RPMI8226 (cell line): Measurements from ENCODE around the gene FCN1.
A peak's percentile ranks its signal among the peaks of the same experiment; 100 is the strongest.

Experiments
- DNase-seq: peaks from one replicate; pipeline ENCODE4 v3.0.0-alpha.2; 2015

FCN1 gene

GRCh38 chr9:134936346-134937163 lies 18.8 kb upstream of the FCN1 start:
- peak; percentile 77 for DNase-seq

GRCh38 chr9:134935701-134936345 lies 18.1 kb upstream of the FCN1 start:
- peak; percentile 33 for DNase-seq

DNA sequence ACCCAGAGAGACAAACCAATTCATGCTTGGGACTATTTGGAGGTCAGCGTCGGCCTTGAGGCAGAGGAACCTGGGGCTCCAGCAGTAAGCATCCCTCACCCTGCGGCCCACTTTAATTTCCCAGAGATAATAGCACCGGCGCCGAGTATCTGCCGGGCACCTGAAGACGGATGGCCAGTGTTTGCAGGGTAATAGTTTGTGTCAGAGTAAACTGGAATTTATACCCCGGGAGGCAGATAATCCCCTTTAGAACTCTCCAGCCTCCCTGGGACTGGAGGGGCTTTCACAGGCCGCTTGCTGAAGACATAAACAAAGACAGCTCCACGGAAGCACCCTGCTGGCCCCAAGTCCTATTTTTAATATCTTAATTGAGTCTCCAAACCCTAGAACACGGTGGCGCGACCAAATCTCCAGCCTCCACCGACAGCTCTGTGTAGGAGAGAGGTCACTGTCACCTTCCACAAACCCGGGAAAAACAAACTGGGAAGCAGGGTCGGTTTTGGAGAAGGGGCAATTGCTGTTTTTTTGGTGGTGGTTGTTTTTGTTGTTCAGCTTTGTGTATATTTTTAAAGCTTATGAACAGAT lies 17.4 kb upstream of the FCN1 start:
- no peak for DNase-seq

GRCh38 chr9:134933076-134933659 lies 15.5 kb upstream of the FCN1 start:
- DNase-seq, result no peak

DNA sequence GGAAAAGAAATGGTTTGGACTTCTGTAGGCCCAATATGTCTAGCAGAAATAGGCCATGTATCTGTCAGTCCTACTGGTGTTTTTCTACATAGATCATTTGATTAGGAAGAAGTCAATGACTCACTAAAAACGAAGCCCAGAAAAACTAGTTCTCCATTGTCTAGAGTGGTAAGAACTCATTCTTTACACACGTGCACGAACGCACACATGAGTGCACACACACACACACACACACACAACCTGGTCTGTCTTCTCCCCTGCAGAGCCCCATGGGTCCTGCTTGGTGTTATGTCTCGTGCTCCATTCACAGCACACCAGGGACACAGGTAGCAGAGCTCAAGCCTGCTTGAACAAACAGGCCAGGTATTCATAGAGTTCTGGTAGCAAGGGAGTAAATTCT lies 14.9 kb upstream of the FCN1 start:
- DNase-seq, result no peak

DNA sequence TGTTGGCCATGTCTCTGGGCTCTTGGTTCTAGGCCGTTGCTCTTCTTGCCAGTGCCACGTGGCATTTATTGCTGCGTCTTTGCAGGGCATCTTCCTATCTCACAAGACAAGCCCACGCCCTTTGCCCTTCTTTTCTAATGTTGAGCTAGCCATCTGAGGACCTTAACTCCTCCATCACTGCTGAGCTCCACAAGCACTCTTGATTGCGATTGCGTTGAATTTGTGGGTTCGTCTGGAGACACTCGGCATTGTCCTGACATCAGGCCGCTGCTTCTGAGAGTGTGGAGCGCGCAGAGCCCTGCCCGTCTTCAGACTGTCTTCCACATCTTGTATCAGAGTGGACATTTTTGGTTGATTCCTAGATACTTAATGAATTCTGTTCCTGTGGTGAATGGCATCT lies 14.5 kb upstream of the FCN1 start:
- DNase-seq, result no peak

DNA sequence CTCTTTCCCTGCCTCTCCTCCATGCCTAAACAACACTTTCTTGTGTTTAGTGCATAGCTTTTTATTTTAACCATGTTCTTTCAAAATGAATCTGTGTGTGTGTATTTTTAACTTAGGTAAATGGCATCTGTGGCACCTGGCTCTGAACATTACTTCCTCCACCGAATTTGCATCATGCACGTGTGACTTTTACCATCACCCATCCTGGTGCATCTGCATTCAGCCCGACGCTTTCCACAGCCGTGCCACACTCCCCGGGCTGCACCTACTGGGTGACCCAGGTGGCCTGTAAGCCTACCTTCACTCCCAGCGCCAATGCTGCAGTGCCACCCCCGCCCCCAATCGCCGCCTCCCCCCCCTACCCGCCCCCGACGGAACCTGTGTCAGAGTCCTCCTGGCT lies 12.7 kb upstream of the FCN1 start:
- DNase-seq, result peak; percentile 93

- peak; percentile 39 for DNase-seq
These were observed 11.8 kb upstream of the FCN1 start for GRCh38 chr9:134929193-134930158.

DNA sequence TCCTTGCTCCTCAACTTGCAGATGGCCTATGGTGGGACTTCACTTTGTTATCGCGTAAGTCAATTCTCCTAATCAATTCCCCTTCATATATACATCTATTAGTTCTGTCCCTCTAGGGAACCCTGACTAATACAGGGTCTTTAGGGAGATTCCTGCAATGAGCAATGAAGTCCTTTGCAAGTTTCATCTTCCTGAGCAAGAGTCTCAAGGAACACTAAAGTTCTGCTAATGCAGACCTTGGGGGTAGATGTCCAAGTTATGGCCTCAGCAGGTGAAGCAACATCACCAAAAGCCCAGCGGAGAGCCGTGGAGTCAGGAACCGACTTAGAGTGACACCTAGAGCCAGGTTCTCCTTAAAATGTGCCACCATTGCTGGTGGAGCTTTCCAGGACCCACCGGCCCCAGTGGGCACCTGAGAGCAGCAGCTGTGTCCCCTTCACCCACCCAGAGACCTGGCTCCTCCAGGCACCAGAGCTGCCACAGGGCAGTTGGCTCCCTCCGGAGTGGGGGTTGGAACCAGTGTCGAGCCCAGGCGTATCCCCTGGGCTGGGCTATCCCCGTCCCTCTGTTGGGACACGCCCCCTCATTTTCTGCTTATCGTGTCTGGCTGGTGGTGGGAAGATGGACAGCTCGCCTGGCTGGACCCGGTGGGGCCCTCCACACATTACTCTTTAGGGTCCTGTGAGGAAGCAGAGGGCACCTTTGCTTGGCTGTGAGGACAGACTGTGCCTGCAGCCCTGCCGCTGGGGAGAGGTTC lies 10.9 kb upstream of the FCN1 start:
- no peak for DNase-seq

GRCh38 chr9:134925011-134925511 lies 7.3 kb upstream of the FCN1 start:
- DNase-seq, result peak; percentile 21

- no peak for DNase-seq
These were observed 5.8 kb upstream of the FCN1 start for GRCh38 chr9:134923466-134923865.

DNA sequence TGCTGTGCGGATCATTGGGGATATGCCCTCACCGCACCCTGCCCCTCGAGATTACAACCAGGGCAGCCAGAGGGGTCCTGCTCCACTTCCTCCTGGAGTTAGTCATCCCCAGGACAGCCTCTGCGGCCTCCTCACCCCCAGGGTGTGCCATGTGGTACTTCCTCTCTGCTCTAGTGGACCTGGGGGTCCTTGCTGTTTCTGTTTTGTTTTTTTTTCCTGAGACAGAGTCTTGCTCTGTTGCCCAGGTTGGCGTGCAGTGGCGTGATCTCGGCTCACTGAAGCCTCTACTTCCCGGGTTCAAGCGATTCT lies 5.2 kb upstream of the FCN1 start:
- no peak for DNase-seq

- no peak for DNase-seq
These were observed 4.6 kb upstream of the FCN1 start for GRCh38 chr9:134922066-134922931.

DNA sequence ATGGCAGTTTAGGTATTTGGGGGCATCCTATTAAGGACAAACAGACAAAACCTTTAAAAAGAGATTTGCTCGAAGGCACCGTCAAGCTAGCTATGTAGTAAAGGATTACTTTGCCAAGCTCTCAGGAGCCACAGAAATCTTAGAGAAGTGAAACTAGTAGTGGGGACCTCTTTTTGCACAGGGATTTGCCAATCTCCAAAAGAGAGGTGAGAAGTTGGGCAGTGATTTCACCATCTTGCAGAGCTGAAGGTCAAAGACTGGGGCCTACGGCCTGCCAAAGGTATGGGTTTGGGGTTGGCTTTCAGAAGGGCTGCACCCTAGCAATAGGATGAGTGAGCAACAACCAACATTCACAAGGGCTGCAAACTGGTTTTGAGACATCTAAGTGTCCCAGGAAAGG lies 1.6 kb upstream of the FCN1 start:
- peak; percentile 56 for DNase-seq

DNA sequence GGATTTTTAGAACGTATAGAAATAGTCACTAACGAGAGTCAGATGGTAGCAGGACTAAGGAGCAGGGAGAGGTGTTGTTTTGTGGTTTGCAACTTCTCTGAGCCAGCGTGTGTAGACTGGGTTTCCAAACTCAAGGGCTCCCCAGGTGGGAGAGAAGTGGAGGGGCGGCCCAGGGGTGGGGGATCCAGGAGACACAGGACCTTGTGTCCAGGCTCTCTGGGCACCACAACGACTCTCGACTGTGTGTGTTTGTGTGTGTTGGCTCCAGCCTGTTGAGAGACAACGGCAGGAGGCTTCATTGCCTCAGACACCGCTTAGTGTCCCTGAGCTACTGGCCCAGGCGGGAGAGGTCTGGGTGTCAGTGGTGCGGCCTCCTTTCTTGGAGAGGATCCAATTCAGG lies 934 bp upstream of the FCN1 start:
- no peak for DNase-seq

GRCh38 chr9:134916161-134916665 lies 1.5 kb downstream of the FCN1 start:
- no peak for DNase-seq

DNA sequence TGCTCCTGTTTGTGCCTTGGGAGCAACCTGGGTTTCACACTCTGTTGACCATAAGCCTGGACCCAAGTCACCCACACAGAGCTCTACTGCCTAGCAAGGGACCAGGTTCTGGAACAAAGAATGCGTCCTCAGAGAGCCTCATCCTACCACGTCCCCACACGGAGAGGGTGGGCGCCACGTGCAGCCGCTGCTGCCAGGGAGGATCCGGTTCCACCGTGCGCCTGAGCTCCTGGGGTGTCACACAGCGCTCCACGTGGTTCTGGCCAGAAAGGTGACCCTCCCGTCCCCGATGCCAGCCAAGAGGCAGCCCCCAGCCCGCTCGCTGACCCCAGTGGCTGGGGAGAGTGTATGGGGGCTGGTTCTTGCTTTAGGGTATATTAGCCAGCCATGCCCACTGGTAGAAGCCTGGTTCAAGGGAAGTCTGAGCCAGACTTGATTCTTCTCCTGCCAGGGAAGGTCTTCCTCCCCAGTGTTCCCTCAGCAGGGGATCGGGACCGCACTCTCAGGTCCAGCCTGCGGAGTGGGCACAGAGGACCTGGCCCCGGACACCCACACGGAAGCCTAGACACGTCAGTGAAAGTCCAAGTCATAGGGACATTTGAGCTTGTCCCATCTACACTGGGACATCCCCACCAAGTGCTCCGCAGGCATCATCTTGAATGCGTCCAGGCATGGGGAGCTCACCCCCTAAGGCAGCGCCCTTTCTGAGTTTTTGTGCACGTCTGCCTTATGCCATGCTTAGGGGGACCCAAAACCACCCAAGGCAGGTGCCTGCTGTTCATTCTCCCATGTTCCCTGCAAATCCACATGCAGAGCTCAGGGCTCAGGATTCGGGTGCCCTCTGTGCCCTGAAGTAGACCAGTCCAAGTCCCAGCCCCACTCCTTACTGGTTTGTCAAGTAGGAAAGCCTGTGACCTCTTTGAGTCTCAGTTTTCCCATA lies 2.4 kb downstream of the FCN1 start:
- DNase-seq, result no peak

DNA sequence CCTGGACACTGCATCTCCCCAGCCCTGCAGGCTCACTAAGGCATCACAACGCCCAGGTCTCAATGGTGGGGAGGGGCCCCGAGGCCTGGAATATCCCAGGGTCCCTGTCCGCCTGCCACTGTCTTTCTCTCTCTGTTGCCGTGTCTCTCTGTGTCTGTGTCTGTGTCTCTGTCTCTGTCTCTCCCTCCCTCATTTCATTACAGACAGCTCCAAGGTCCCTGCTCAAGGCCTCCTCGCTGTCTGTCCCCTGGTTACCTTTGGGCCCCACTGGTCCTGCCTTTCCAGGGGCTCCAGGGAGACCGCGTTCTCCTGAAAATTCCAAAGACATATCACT lies 3.2 kb downstream of the FCN1 start:
- no peak for DNase-seq

GRCh38 chr9:134913713-134914500 lies 3.8 kb downstream of the FCN1 start:
- DNase-seq, result no peak
